Endothelial cell of hepatic sinusoid (primary cell): Measurements from ENCODE around the gene FXYD2.

Experiments
- in situ Hi-C: cut with HindIII; loops from 2 replicates; pipeline ENCODE4 v1.10.0; 2017; ENCODE audit warnings: low sequenced_read_pairs

FXYD2 gene

DNA sequence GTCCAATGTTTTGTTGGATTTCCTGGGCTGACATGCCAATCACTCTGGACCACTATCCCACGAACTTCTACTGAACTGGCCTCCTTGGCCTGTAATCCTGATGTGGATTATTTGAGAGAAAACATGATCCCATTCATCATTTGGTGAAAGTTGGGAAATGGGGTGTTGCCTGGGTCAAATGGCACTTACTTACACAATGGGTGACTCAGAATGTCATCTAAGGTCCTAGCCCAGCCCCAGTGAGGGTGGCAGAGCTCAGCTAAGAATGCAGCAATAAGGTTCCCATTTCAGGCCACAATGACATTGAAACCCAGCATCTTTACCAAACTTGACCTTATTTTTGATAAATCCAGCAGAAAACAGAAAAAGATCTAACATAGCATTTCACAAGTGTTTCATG lies 19.5 kb downstream of the FXYD2 start:
- in situ Hi-C loops = loop anchor here (5.0 kb wide), 2 partner anchors 103 to 142 kb away; no protein-coding TSS in a partner anchor

GRCh38 chr11:117803896-117804295 lies 20.6 kb downstream of the FXYD2 start:
- in situ Hi-C loops = no loop called here

DNA sequence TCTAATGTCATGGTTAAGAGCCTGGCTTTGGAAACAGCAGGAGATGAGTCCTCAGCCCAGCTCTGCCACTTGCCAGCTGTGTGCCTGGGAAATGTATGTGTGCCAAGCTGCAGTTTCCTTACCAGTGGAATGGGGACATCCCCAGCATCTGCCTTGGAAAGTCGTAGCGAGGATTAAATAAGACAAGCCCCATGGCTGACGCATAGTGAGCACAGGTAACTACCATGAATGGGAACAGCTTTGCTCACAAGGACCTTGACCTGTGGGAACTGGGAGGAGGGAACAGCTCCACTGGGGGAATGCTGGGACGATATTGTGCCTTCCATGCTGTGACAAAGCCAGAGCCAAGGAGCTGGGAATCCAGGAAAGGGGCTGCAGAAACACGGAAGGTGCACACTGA lies 24.9 kb downstream of the FXYD2 start:
- in situ Hi-C loops = no loop called here

GRCh38 chr11:117796872-117797529 lies 27.5 kb downstream of the FXYD2 start, which contains the start of gene DSCAML1:
DSCAML1 (minus strand) TSS chr11:117797216; CDS start chr11:117797079, 137 bp downstream.
- in situ Hi-C loops = no loop called here

DNA sequence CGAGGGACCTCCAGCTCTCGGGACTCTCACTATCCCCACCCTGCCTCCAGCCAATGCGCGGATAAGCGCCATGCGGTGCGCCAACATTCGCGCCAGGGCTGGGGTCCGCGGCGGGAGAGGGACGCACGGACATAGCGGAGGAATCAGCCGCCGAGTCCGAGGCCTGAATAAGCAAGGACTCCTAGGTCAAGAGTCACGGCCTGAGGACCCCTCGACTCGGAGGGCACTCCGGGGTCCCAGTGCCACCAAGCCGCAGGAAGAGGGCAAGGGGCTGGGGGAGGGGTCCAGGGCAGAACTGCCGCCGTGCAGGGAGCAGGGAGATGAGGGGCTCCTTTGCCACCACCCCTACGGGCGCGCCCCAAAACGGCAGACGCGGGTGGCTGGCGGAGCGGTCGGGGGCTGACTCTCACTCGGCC lies 28.1 kb downstream of the FXYD2 start:
- in situ Hi-C loops = no loop called here

GRCh38 chr11:117795638-117796455 lies 28.7 kb downstream of the FXYD2 start:
- in situ Hi-C loops = no loop called here

- in situ Hi-C loops = no loop called here
Measured at GRCh38 chr11:117794772-117795629, 29.5 kb downstream of the FXYD2 start.

DNA sequence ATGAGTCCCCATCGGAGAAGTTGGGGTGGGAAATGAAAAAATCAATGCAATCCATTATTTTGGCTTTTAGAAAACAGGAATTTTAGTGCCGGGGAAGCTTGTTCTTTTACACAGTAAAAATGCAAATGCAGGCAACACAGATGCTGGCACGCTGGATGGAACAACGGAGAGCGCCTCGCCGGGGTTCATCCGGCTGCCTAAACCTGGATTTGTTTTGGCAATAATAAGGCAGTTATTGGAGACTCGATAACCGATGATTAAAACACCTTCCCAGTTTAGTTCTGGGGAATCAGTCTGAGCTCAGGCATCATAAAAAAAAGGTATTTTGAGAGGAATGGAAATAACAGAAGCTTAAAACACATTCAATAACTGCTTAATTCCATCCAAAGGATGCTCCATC lies 30.4 kb downstream of the FXYD2 start:
- in situ Hi-C loops = no loop called here

- in situ Hi-C loops = no loop called here
Measured at GRCh38 chr11:117793583-117793982, 31.0 kb downstream of the FXYD2 start.

- in situ Hi-C loops = no loop called here
Measured at GRCh38 chr11:117792992-117793391, 31.6 kb downstream of the FXYD2 start.

DNA sequence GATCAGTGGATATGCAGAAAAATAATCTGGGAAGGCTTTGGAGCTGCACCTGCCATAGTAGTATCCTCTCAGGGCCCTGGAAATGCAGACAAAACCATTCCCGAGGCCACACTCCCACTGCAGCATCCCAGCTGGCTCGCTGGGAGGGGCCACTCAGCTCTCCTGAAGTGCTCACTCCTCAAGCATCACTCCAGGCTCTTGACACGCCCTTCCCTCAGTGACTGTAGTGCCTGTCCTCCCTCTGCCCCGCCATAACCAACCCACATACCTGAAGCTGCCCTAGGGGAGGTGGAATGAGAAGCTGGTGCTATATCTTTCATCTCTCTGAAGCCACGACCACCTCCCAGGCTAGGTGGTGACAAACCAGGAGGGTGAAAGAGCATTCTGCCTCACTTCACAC lies 32.3 kb downstream of the FXYD2 start:
- in situ Hi-C loops = no loop called here

DNA sequence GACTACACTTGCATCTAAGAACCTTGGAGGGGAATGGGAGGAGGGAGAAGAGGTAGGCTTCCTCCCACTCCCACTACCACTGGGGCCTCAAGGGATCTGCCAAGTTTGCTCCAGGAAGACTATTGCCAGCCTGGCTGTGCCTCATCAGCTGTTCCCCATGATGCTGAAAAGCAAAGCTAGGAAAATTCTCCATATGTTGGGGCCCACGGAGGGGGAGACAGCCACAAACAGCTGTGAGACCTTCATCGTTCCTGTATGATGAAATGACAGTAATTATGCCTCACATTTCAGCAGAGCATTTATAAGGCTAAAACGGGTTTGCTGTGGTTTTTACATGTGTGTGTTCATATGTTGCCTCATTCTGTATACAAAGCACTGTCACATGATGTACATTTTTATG lies 34.3 kb downstream of the FXYD2 start:
- in situ Hi-C loops = no loop called here

- in situ Hi-C loops = no loop called here
Measured at GRCh38 chr11:117789241-117789640, 35.3 kb downstream of the FXYD2 start.

GRCh38 chr11:117786135-117786870 lies 38.2 kb downstream of the FXYD2 start:
- in situ Hi-C loops = no loop called here

- in situ Hi-C loops = no loop called here
Measured at GRCh38 chr11:117782101-117782500, 42.4 kb downstream of the FXYD2 start.

- in situ Hi-C loops = no loop called here
Measured at GRCh38 chr11:117781627-117782026, 42.9 kb downstream of the FXYD2 start.

DNA sequence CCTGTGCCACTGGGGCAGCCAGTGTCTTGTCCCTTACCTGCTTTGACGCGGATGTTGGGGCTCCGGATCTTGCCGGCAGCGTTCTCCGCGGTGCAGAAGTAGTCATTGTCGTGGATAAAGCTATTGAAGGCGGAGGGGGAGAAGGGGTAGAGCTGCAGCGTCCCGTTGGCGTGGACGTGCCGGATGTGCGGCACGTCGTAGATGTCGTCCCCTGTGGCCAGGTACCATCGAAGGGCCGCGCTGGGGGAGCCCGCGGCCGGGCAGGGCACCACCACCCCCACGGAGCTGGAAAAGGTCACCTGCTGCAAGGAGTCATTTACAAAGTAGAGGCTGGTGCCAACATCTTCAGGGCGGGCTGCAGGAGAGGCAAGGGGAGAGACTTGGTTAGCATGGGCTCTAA lies 44.1 kb downstream of the FXYD2 start:
- in situ Hi-C loops = no loop called here

GRCh38 chr11:117774553-117774952 lies 50.0 kb downstream of the FXYD2 start:
- in situ Hi-C loops = no loop called here

- in situ Hi-C loops = no loop called here
Measured at GRCh38 chr11:117772360-117772759, 52.2 kb downstream of the FXYD2 start.

DNA sequence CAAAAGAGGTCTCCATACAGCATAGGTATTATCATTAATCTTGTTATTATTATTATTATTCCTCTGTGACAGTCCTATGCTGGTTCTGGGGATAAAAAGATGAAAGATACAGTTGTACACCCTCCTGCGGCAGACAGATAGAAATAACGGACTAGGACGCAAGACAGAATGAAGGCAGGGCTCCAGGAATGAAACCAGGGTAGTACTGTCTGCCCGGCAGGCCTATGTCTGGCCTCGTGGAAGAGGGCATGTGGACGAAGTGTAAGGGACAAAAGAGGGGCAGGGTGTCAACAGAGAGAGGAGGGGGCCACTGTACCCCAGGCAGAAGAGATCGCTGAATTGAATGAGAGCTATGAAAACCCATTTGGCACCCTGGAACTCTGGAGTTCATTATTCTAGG lies 52.7 kb downstream of the FXYD2 start:
- in situ Hi-C loops = no loop called here

DNA sequence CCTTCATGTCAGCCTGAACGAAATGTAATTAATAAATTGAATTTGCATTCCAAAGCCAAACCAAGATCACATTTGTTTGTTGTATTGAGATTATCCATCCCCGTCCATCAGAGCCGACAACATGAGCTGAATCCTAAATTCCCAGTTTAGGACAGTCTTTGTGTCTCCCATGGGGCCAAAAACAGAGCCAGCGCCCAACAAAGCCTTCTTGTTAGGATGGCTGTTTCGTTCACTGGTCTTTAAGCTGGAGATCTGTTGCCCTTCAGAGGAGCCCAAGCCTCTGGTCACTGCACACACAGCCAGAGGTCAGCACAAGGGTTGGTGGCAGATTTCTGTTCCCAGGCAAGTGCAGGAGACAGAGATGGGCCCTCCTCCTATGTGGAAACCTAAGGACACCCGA lies 53.3 kb downstream of the FXYD2 start:
- in situ Hi-C loops = no loop called here
